Endothelial cell of umbilical vein (primary cell): Measurements from ENCODE around the gene ZBTB20. TPM values are rescaled to one million over a fixed set of nuclear protein-coding genes. Genes with fewer than 3 reads are reported as not detected.

ENCODE experiments used
- BruUV-seq: library from RNA; stranded (reverse); fragments of 400-500 nt; replicated peaks from 2 replicates; lab custom pipeline; 2021; lab: Mats Ljungman, UMichigan
- CTCF ChIA-PET: fragments of 300-600, 350-600 bp; sonication (Branson Sonifier 250); formaldehyde crosslinking; loops from one replicate; lab custom pipeline; 2021; ENCODE audit warnings: antibody characterized with exemption, inconsistent platforms; lab: Charles Lee
- POLR2A ChIA-PET: fragments of 300-600, 350-600 bp; sonication (Branson Sonifier 250); formaldehyde crosslinking; loops from one replicate; lab custom pipeline; 2021; ENCODE audit warnings: antibody characterized with exemption, inconsistent platforms; lab: Charles Lee
- DNase-seq: peaks from one replicate; pipeline ENCODE4 v3.0.0-alpha.2; 2011; ENCODE audit warnings: low read depth, low spot score
- FAIRE-seq: peaks from 2 replicates; lab custom pipeline; 2011; peaks lifted over from hg19 to GRCh38; lab: Jason Lieb, UNC
- H2AFZ ChIP-seq: 2 replicates; pipeline ENCODE4 v1.6.0; 2012; ENCODE audit warnings: low read depth, low read length, control low read depth, inconsistent platforms
- H3K27ac ChIP-seq: 2 replicates; pipeline ENCODE4 v1.5.1; 2011; ENCODE audit warnings: low read depth, mild to moderate bottlenecking, control low read depth, low read length, moderate library complexity; ENCODE audit not compliant: insufficient read depth
- H3K27me3 ChIP-seq, 2 experiments: 2 replicates each; pipeline versions ENCODE4 v1.6.0 to v1.6.1; 2011; ENCODE audit warnings: low read length in 2 of 2, mixed read lengths in 1 of 2; ENCODE audit not compliant: control insufficient read depth in 2 of 2, insufficient read depth in 2 of 2
- H3K36me3 ChIP-seq, 2 experiments: 2 replicates in 1 of 2; 3 replicates in 1 of 2; pipeline ENCODE4 v1.5.1; 2011; ENCODE audit warnings: low read length in 2 of 2, mild to moderate bottlenecking in 1 of 2, moderate library complexity in 1 of 2; ENCODE audit not compliant: control insufficient read depth in 2 of 2, insufficient read depth in 2 of 2; ENCODE audit errors: extremely low read depth in 1 of 2
- H3K4me1 ChIP-seq: 3 replicates; pipeline ENCODE4 v1.5.1; 2011; ENCODE audit warnings: mild to moderate bottlenecking, low read length; ENCODE audit not compliant: control insufficient read depth, insufficient read depth; ENCODE audit errors: extremely low read depth
- H3K4me2 ChIP-seq: 2 replicates; pipeline ENCODE4 v1.6.1; 2011; ENCODE audit warnings: low read length, control low read depth, mixed read lengths; ENCODE audit not compliant: insufficient read depth
- H3K4me3 ChIP-seq, 3 experiments: fragments of 200-600 bp in 1 of 3; sonication (generic), shearing (Covaris generic) in 1 of 3; replicated peaks in 1 of 3; 2 replicates each; pipeline ENCODE4 v1.5.1; 2011 to 2016; ENCODE audit warnings: control low read depth in 3 of 3, low read length in 3 of 3, mild to moderate bottlenecking in 2 of 3, inconsistent platforms in 1 of 3, low read depth in 1 of 3, moderate library complexity in 1 of 3; ENCODE audit not compliant: insufficient read depth in 1 of 3
- H3K79me2 ChIP-seq: 2 replicates; pipeline ENCODE4 v1.6.0; 2012; ENCODE audit warnings: low read length, inconsistent platforms; ENCODE audit not compliant: control insufficient read depth, insufficient read depth
- H3K9ac ChIP-seq: replicated peaks from 2 replicates; pipeline ENCODE3; 2011; ENCODE audit warnings: low read length, control low read depth; ENCODE audit not compliant: insufficient read depth; ENCODE audit errors: extremely low read depth
- H3K9me1 ChIP-seq: replicated peaks from 3 replicates; pipeline ENCODE4 v1.6.0; 2011; ENCODE audit warnings: mild to moderate bottlenecking, low read length; ENCODE audit not compliant: control insufficient read depth, insufficient read depth; ENCODE audit errors: extremely low read depth
- H3K9me3 ChIP-seq: replicated peaks from 2 replicates; pipeline ENCODE4 v1.5.1; 2012; ENCODE audit warnings: low read length, inconsistent platforms; ENCODE audit not compliant: control insufficient read depth, insufficient read depth
- H4K20me1 ChIP-seq: replicated peaks from 2 replicates; pipeline ENCODE3; 2011; ENCODE audit warnings: mild to moderate bottlenecking, low read length; ENCODE audit not compliant: control insufficient read depth, insufficient read depth; ENCODE audit errors: extremely low read depth
- CTCF ChIP-seq, 2 donors: IDR thresholded peaks; 1 replicate in 1 of 2; 2 replicates in 1 of 2; pipeline ENCODE4 v1.5.1; 2011; ENCODE audit warnings: low read length in 2 of 2, mild to moderate bottlenecking in 2 of 2, moderate library complexity in 2 of 2, control low read depth in 1 of 2, inconsistent platforms in 1 of 2, low read depth in 1 of 2; ENCODE audit not compliant: insufficient read depth in 1 of 2; ENCODE audit errors: extremely low read depth in 1 of 2
- EZH2 ChIP-seq: IDR thresholded peaks from 2 replicates; pipeline ENCODE4 v1.6.1; 2012; ENCODE audit warnings: borderline replicate concordance, low read depth, mild to moderate bottlenecking, moderate library complexity, low read length, inconsistent platforms; ENCODE audit not compliant: severe bottlenecking
- FOS ChIP-seq: IDR thresholded peaks from 2 replicates; pipeline ENCODE4 v1.6.1; 2011; ENCODE audit warnings: mild to moderate bottlenecking, low read length, moderate library complexity, borderline replicate concordance; ENCODE audit not compliant: insufficient read depth
- GATA2 ChIP-seq: IDR thresholded peaks from 2 replicates; pipeline ENCODE4 v1.7.0; 2011; ENCODE audit warnings: low read depth, mild to moderate bottlenecking, moderate library complexity, mixed read lengths, low read length; ENCODE audit not compliant: insufficient read length, insufficient read depth
- JUN ChIP-seq: IDR thresholded peaks from 2 replicates; pipeline ENCODE4 v1.6.1; 2011; ENCODE audit warnings: borderline replicate concordance, low read depth; ENCODE audit not compliant: insufficient read length, insufficient read depth
- MAX ChIP-seq: IDR thresholded peaks from 2 replicates; pipeline ENCODE4 v1.6.1; 2011; ENCODE audit not compliant: insufficient read depth, insufficient read length
- POLR2A ChIP-seq: IDR thresholded peaks from 2 replicates; pipeline ENCODE4 v1.6.1; 2012; ENCODE audit warnings: low read depth, mild to moderate bottlenecking, control low read depth, low read length
- POLR2AphosphoS5 ChIP-seq: IDR thresholded peaks from 2 replicates; pipeline ENCODE4 v1.6.1; 2012; ENCODE audit warnings: low read depth, mild to moderate bottlenecking, control low read depth, low read length, moderate library complexity; ENCODE audit not compliant: insufficient read depth
- dilution Hi-C: fragments of 300-500 bp; cut with MboI; formaldehyde crosslinking; loops from one replicate; pipeline ENCODE4 v1.15.0; 2019; ENCODE audit warnings: low sequenced_read_pairs; ENCODE audit not compliant: extremely low pct_ligation_motif_present
- intact Hi-C: fragments of 100-400 bp; cut with micrococcal nuclease; formaldehyde crosslinking; loops from one replicate; pipeline ENCODE4 v1.10.0; 2022
- polyA plus RNA-seq, 4 experiments: library from polyadenylated mRNA; depleted of rRNA in 3 of 4; stranded (reverse) in 3 of 4; unstranded in 1 of 4; fragments of >200 nt; gene quantifications; 2 replicates each; pipeline versions ENCODE4 v1.2.1 to v1.2.3, GENCODE V29; 2011 to 2012; ENCODE audit warnings: missing spikeins in 1 of 4
- total RNA-seq: library from RNA; stranded (reverse); gene quantifications from 2 replicates; pipeline ENCODE4 v1.2.3, GENCODE V29; 2021

The ZBTB20 gene
- total and polyA plus RNA-seq, 2 donors (not counting 3 experiments of a cell fraction or from before 2014, with no cell fraction given), result 2.1 to 20.5 TPM

GRCh38 chr3:114942773-114943172, 204.3 kb downstream of the ZBTB20 start:
- ChIA-PET POLR2A (no interaction called here), CTCF (interaction anchor here (0.8 kb wide), 1 partner anchor 13 kb away, joined by 3 read pairs; no protein-coding TSS in a partner anchor)
- FAIRE-seq, result no peak
- dilution Hi-C loops, result no loop called here
- no peaks in the 10 kb centered on the region for H3K36me3 ChIP-seq
- DNase-seq, result no peak
- no peak overlapping the region for H3K9ac ChIP-seq
- H3K27ac ChIP-seq, result no peak overlapping the region
- no peaks in the 10 kb centered on the region for H3K9me3 ChIP-seq
- H3K27me3 ChIP-seq, result no peaks in the 10 kb centered on the region
- TF ChIP-seq EZH2 (no peak), FOS (no peak), POLR2A (no peak), CTCF (IDR thresholded peaks at IDR 0.05; ENCODE audit: extremely low read depth in 1 of 2, insufficient read depth in 1 of 2, low read depth in 1 of 2, low read length in 2 of 2) (no peak), POLR2AphosphoS5 (no peak), GATA2 (no peak), JUN (no peak), MAX (no peak)
- H2AFZ ChIP-seq, result no peak overlapping the region
- intact Hi-C loops, result no loop called here
- H3K4me2 ChIP-seq, result no peak overlapping the region
- BruUV-seq, result no TSS peak
- H3K4me1 ChIP-seq, result no peaks in the 10 kb centered on the region
- no peaks in the 10 kb centered on the region for H3K9me1 ChIP-seq
- H3K79me2 ChIP-seq, result no peaks in the 10 kb centered on the region
- no peak overlapping the region for H3K4me3 ChIP-seq
- H4K20me1 ChIP-seq, result no peaks in the 10 kb centered on the region
